DMS153 treated with DMSO at 0.1 percent for 48 hours (cell line): ENCODE results near the gene PHTF2.
"Not testable (repeated sequence)": the region's sequence is repeated elsewhere in the genome, so short reads cannot be mapped to it uniquely, and the experiment has no call there.

Experiments used
- DNase-seq: peaks from one replicate; lab custom pipeline; 2025; ENCODE audit not compliant: unreplicated experiment; lab: John Stamatoyannopoulos, UW

Gene PHTF2

DNA sequence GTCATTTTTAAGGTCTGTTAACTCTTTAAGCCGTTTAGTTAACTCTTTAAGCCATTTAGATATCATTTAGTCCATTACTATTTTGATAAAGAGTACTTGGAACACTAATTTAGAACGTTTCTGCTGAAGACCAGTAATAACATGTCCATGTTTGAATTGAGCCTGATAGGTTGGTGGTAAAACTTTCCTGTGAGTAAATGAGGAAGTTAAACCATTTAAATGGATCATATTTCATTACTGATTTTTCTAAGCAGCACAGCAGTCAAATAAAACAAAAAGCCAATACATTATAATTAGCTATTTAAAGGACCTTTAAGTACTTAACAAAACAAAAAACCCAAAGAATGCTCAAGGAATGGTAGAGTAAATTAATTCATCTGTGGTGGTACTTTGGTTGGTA, 29.4 kb downstream of the PHTF2 start:
- DNase-seq, result no peak

DNA sequence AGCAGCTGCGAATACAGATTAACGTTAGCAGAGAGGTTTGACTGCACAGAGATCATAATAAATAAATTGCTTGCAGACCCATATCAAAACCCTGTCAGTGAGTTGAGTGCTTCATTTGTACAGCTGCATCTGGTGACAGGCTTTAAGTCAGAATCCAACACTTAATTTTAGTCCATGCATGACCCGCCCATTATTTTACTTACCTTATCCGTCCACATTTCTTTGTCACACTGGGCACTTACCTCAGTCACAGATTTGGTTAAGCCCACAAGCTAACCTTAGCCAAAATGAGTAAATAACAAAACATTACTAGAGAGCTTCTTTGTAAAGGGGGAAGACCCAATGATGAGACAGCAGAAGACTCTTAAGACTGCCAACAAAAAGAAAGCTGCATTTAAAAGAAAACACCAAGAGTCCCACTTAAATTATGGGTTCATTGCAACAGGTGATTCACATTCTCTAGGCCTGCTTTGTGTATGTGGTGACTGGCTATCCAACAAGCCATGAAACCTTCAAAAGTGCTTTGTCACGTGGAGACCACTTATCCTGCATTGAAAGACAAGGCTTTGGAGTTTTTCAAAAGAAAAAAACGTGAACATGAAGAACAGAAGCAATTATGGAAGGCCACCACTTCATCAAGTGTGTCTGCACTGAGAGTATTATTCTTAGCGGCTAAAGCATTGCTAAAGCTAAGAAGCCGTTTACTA, 32.2 kb downstream of the PHTF2 start:
- no peak for DNase-seq

DNA sequence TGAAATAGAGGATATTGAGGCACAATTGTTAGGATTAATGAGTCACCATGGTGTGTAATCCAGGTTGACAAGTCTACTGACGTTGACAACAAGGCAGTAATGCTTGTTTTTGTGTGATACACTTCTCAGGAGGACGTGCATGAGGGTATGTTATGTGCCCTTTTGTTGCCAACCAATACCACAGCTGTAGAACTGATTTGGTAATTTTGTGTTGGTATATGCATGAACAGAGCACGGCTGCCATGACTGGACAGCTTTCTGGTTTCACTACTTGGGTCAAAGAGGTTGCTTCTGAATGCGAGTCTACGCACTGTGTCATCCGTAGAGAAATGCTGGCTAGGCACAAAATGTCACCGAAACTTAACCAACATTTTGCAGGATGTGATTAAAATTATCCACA, 32.9 kb downstream of the PHTF2 start:
- DNase-seq, result no peak

DNA sequence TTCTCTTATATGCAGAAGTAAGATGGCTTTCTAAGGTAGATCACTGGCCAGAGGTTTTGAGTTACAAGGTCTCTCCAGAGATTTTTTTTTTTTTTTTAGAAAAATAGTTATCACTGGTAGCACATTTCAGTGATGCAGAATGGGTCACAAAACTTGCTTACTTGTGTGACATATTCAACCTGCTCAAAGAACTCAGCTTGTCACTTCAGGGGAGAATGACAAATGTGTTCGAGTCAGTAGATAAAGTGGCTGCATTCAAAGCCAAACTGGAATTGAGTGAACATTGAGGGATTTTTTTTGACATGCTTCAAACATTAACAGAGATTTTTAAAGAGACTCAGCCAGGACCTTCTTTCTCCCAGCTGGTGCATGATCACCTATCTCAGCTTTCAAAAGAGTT, 33.4 kb downstream of the PHTF2 start:
- no peak for DNase-seq

DNA sequence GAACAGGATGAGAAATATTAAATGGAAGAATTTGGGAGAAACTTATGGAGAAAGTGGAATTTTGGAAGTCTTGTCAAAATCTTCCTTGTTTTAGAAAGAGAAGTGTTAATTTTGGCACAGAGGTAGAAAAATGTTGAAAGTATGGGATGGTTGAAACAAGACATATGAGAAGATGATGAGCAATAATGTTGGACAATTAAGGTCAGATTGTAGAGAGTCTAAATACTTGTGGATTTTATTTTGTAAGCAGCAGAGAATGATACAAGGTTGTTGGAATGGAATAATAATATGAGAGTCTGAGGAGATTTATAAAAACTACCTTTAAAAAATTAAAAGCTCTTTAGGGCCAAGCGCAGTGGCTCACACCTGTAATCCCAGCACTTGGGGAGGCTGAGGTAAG, 34.6 kb downstream of the PHTF2 start:
- no peak for DNase-seq

DNA sequence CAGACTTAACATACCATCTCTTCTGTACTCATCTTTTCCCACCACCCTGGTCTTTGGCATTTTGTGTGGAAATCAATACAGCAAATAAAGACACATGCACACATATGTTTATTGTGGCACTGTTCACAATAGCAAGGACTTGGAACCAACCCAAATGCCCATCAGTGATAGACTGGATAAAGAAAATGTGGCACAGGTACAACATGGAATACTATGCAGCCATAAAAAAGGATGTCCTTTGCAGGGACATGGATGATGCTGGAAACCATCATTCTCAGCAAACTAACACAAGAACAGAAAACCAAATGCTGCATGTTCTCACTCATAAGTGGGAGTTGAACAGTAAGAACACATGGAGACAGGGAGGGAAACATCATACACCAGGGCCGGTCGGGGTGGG, 37.9 kb downstream of the PHTF2 start:
- DNase-seq, result not testable (repeated sequence)

DNA sequence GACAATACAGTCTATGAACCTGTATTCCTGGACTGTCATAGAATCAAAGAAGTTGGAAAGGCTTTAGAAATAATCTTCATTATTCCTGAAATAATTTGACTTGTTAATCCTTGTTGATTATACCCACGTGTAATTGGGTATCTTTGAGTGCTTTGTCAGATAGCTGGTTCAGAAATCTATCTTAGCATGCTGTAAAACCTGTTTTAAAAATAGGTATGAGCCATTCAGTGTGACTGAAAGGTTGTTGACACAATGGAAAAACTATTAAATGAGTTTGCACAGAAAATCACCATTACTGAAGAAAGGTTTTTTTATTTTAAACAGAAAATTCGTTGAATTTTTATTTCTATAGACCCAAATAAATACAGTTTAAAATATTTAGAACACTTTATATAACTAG, 38.7 kb downstream of the PHTF2 start:
- DNase-seq, result peak; percentile 30

DNA sequence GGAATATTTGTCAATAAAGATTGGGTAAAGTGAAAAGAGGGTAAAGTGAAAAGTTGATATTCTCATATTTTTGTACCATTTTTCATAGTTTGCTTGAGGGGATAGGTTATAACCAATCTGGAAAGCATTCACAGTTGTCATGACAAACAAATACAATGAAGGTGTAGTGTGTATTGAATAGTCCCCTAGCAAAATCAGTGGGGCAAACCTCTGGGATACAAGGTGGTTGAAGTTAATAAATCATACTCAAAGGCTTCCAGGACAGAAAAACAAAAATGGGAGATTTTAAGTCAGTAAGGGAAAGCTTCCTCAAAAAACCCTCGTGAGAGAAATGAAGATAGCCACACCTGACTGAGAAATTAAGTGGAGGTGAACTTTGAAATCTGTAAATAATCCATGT, 39.4 kb downstream of the PHTF2 start:
- no peak for DNase-seq

DNA sequence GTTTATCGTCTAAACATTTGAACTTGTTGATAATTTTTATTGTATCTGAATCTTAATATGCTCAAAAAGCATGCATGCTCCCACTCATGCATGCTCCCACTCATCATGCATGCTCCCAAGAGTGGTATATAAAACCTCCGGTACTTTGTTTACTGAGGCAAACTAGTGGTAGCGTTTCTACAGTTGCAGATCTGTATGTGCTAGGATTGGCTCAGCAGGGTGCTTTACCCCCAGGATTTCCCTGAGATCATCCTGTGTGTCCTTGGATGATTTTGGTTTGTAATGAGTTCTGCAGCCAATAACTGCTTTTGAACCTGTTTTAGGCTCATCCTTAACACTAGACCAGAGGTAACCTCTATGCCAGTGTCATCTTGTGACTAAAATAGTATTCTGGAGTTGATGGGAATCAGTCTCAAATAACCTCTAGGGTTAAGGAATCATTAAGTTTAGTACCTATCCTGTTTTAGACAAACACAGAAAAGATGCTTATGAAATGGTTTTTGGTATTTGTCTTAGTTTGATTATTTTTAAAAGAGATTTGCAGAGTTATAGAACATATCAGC, 40.4 kb downstream of the PHTF2 start:
- DNase-seq, result no peak

DNA sequence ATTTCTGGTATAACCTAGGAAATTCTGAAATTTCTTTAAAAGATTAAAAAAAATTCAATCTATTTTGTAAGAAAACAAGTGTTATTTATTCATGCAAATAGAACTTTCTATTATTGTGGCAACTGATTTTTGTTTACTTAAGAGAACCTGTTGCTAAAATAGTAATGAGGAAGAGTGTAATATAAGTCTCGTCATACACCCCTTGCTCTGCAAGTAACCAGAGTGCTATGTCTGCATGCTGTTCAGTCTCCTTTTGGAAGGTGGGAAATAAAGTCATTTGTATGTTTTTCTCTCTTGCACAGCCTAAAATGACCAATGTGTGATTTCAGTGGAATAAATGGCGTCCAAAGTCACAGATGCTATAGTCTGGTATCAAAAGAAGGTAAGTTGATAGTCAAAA, 41.3 kb downstream of the PHTF2 start:
- DNase-seq, result no peak

DNA sequence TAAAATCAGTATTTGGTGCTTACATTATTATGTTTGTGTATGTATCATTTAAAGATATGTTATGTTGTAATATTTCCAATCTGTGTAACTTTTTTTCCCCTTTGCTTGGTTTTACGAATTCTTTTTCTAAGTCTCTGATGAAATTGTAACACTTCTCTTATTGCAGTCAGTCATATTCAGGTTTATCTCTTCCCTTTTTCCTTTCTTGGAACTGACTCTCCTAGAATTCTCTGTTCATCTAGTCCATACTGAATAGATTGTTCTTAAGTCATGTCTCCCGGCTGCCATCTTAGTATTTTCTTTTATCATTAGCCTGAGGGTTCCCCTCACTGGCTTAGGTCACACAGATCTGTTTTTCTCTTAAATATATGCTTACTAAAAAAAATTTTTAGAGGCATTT, 44.6 kb downstream of the PHTF2 start:
- DNase-seq, result no peak

DNA sequence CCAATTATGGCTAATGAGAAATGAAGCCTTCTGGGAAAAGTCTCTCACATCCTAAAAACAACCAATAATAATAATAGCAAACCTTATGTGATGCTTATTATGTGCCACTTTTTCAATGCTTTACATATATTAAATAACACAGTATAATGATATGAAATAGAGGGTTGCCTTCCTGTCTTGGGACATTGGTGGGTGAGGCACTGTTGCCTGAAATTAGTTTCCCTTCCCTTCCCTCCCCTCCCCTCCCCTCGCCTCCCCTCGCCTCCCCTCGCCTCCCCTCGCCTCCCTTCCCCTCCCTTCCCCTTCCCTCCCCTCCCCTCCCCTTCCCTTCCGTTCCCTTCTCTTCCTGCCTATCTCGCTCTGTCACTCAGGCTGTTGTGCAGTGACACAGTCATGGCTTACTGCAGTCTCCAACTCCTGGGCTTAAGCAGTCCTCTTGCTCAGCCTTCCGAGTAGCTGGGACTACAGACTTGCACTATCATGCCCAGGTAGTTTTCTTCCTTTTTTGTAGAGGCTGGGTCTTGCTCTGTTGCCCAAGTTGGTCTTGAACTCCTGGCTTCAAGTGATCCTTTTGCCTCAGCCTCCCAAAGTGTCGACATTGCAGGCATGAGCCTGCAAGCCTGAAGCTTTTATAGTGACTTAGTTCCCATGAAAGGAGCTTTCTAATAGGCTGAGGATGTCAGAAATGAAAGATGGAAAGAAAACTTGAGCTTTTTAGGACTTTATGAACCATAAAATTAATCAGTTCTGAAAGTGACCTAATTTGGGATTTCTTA, 47.9 kb downstream of the PHTF2 start:
- no peak for DNase-seq

DNA sequence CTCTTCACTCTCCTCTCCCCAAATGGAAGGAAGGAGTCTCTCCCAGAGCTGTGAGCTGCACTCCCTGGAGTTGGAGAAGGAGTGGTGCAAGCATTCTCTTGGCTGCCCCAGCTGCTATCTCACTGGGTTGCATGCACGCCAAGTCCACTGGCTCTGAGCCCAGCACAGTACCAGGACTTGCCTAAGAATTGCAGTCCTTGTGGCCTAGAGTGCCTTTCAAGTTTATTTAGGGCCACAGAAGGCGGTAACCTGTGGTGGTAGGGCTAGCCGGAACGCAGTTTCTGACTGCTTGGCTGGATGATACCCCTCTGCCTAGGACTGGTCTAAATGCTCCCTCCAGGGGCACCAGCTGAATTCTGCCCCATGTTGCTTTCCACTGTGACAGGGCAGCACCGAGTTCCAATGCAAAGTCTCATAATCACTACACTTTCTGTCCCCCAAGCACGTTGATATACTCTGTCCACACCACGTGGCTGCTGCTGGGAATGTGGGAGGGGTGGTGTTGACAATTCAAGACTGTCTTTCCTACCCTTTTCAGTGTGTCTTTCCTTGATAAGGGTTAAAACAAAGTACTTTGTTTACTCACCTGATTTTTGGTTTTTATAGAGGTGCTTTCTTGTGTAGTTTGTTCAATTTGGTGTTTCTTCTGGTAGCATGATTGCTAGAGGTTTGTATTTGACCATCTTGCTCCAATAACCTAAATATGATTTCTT, 57.0 kb downstream of the PHTF2 start:
- DNase-seq, result no peak

DNA sequence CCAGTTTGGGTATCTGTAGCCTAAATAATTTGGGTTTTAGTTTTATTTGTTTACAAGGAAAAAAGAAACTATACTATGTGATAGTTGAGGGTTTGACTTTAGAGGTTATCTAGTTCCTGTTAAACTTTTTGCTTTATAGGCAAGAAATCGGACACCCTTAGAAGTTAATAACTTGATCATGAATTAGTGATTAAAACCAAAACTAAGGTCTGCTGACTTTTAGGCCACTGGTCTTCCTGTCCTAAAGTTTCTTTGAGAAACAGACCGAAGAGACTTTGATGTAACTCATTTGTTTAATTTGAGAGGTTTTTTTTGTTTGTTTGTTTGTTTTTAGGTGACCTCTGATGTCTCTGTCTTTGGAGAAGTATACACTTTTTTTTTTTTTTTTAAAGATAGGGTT, 59.7 kb downstream of the PHTF2 start:
- no peak for DNase-seq

DNA sequence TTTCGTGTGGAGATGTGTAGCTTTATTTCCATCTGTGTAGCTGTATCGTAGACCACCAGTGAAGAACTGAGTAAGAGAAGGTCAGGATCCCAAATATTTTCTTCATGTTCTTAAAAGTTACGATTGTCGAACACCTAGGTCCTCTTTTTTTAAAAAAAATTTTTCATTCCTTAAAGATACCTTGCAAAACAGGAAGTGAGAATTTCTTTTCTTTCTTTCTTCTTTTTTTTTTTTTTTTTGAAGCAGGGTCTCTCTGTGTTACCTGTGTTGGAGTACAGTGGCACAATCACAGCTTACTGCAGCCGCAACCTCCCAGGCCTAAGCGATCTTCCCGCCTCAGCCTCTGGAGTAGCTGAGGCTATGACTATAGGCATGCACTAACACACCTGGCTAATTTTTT, 60.8 kb downstream of the PHTF2 start:
- DNase-seq, result no peak

DNA sequence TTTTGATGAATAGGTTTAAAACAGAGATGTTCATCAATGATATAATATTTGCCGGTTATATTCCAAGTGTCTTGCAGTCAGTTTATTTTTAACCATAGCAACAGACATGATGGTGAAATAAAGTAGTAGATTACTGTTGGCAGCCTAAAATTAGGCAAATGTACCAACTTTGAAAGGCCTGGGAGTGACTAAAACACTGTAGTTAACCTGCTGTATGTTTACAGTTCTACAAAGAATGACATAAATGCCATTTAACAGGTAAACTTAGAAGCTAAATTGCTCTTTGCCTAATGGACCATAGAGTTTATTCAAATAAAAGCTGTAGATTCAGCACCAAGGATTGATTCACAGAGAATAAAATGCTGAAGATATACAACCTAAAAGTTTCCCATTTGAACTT, 64.1 kb downstream of the PHTF2 start:
- DNase-seq, result no peak

DNA sequence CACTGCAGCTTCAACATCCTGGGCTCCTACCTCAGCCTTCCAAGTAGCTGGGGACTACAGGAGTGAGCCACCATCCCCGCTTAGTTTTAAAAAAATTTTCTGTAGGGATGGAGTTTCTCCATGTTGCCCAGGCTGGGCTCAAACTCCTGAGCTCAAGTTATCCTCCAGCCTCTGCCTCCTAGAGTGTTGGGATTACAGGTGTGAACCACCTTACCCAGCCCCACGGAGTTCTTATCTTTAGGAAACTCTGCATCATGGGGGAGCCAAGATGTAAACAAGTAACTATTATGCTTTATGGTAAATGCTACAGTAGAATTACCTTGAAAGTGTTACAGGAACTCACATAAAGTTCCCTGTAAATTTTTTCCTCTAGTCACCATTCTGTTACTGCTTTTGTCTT, 65.3 kb downstream of the PHTF2 start:
- DNase-seq, result no peak

DNA sequence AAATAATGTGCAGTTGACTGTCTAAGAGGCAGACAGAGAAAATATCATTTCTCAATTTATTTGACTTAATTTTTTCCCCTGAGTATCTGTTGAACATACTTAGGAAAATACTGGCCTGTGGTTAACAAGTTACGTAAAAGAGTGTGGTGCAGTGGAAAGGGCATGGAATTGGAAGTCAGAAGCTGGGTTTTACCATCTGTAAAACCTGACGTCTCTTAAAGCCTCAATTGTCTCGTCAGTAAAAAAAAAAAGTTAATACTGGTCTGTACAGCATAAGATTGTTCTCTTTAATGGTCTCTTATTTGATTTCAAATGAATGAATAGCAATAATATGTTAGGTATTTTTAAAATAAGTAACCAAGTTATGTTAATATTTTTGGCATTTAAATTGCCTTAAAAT, 67.8 kb downstream of the PHTF2 start:
- DNase-seq, result no peak

DNA sequence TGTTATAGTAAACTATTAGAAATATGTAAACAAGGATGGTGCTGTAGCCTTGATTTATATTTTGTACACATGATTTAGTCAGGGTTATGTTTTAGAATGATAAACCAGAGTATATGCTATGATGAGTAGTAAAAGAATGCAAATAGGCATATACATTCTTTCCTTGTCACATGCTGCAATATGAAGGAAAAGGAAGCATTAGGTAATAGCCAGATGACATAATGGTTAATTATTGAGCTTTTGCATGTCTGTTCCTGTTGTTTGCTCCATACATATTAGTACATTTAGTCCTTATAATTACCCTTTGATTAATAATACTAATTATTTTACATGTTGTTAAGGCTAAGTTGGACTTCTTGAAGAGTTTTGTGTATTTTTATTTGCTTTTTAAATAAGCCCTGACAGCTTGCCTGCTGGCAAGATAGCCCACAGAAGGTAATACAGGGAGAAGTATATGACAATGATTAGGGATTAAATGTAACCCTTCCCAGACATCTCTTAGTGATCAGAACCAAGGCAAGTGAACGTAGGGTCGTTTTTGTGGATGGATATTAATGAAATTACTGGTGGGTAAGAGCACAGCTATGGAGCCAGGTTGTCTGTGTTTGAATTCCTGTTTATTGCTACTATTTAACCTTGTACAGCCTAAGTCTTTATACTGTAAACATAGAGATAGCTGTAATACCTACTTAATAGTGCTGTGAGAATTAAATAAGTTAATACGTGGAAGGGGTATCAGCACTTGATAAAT, 68.4 kb downstream of the PHTF2 start:
- DNase-seq, result no peak

DNA sequence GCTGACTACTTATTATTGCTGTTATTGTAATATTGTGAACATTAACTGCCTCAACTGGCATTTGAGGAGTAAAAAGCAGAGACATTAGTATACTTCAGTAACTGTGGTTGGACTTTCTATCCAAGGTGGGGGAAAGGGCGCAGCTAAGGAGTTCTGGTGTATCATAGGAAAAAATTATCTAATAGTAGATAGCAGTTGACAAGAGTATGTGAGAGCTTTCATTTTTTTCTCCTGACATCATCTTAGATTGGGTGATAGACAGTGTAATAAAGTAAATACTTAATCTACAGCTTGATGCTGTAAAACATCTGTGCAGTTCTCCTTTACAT, 68.9 kb downstream of the PHTF2 start:
- DNase-seq, result no peak

DNA sequence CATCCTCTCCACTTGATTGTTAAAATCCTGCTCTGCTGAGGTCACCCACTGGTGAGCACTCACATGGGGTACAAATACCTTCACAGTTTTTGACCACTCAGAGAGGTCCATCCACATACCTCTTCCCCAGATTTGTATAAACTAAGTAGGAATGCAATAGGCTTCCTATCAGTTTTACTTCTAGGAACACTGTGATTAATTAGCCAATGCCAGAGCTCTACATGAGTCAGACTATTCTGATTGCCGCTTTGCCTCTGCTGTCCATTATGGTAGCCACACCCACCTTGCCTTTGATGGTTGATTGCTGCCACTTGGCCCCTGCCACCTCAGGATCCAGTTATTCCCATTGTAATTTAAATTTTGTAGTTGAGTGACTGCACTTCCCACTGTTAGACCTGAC, 73.7 kb downstream of the PHTF2 start:
- not testable (repeated sequence) for DNase-seq
